CD14-positive monocyte (primary cell): Measurements from ENCODE around the gene TRIM45. TPM values are rescaled to one million over a fixed set of nuclear protein-coding genes. Genes with fewer than 3 reads are reported as not detected.

Source experiments
- DNase-seq, 3 donors: peaks; one replicate each; pipeline ENCODE4 v3.0.0-alpha.2; 2011 to 2022
- H2AFZ ChIP-seq: 2 replicates; pipeline ENCODE4 v1.6.0; 2012; ENCODE audit warnings: mild to moderate bottlenecking, low read depth, low read length, inconsistent platforms; ENCODE audit not compliant: insufficient read depth, poor library complexity, severe bottlenecking
- H3K27ac ChIP-seq, 2 donors: 1 replicate in 1 of 2; 2 replicates in 1 of 2; pipeline ENCODE4 v1.5.1; 2012 to 2013; ENCODE audit warnings: low read length in 2 of 2, control low read depth in 1 of 2, inconsistent platforms in 1 of 2, low read depth in 1 of 2, mild to moderate bottlenecking in 1 of 2
- H3K27me3 ChIP-seq, 2 donors: one replicate each; pipeline versions ENCODE4 v1.6.0 to v1.6.1; 2011 to 2013; ENCODE audit warnings: low read length in 2 of 2; ENCODE audit not compliant: control insufficient read depth in 2 of 2, insufficient read depth in 2 of 2
- H3K36me3 ChIP-seq, 2 donors: replicated peaks in 1 of 2; 1 replicate in 1 of 2; 2 replicates in 1 of 2; pipeline versions ENCODE4 v1.5.1 to v1.6.1; 2012 to 2013; ENCODE audit warnings: low read length in 2 of 2, control low read depth in 1 of 2, inconsistent platforms in 1 of 2, mild to moderate bottlenecking in 1 of 2; ENCODE audit not compliant: insufficient read depth in 2 of 2, control insufficient read depth in 1 of 2
- H3K4me1 ChIP-seq, 2 donors: 1 replicate in 1 of 2; 2 replicates in 1 of 2; pipeline versions ENCODE4 v1.5.1 to v1.6.1; 2012 to 2013; ENCODE audit warnings: low read length in 2 of 2, control low read depth in 1 of 2, inconsistent platforms in 1 of 2, mild to moderate bottlenecking in 1 of 2, moderate library complexity in 1 of 2; ENCODE audit not compliant: insufficient read depth in 2 of 2, control insufficient read depth in 1 of 2
- H3K4me2 ChIP-seq: replicated peaks from 2 replicates; pipeline ENCODE3; 2012; ENCODE audit warnings: low read length, moderate library complexity, mild to moderate bottlenecking; ENCODE audit not compliant: poor library complexity, severe bottlenecking; ENCODE audit errors: extremely low read depth
- H3K4me3 ChIP-seq, 3 experiments: fragments of 200-600 bp in 1 of 3; sonication (generic) in 1 of 3; replicated peaks in 1 of 3; 1 replicate in 2 of 3; 2 replicates in 1 of 3; pipeline ENCODE4 v1.5.1; 2011 to 2013; ENCODE audit warnings: low read length in 3 of 3, mild to moderate bottlenecking in 3 of 3, control low read depth in 2 of 3, low read depth in 2 of 3, inconsistent platforms in 1 of 3, moderate library complexity in 1 of 3
- H3K79me2 ChIP-seq: 2 replicates; pipeline ENCODE4 v1.6.0; 2012; ENCODE audit warnings: mild to moderate bottlenecking, control low read depth, inconsistent platforms, low read length, moderate library complexity; ENCODE audit not compliant: insufficient read depth
- H3K9ac ChIP-seq: 2 replicates; pipeline ENCODE4 v1.6.0; 2017; ENCODE audit warnings: low read length, mild to moderate bottlenecking; ENCODE audit not compliant: insufficient read depth, poor library complexity, severe bottlenecking
- H3K9me3 ChIP-seq, 2 donors: replicated peaks in 1 of 2; 1 replicate in 1 of 2; 2 replicates in 1 of 2; pipeline versions ENCODE4 v1.5.1 to v1.6.1; 2012 to 2013; ENCODE audit warnings: low read length in 2 of 2, control low read depth in 1 of 2; ENCODE audit not compliant: control insufficient read depth in 1 of 2, insufficient read depth in 1 of 2
- H4K20me1 ChIP-seq: 2 replicates; pipeline ENCODE4 v1.6.0; 2012; ENCODE audit warnings: mild to moderate bottlenecking, low read length, control low read depth, moderate library complexity; ENCODE audit not compliant: insufficient read depth
- H3K27ac Mint-ChIP-seq, 7 donors: one replicate each; pipeline ENCODE4 v1.8.0; 2020; ENCODE audit warnings: mild to moderate bottlenecking in 7 of 7, mixed read lengths in 7 of 7, moderate library complexity in 6 of 7, inconsistent platforms in 2 of 7
- H3K27me3 Mint-ChIP-seq, 3 donors: one replicate each; pipeline ENCODE4 v1.8.0; 2021 to 2022; ENCODE audit warnings: low read depth in 3 of 3, mild to moderate bottlenecking in 3 of 3, mixed read lengths in 3 of 3, moderate library complexity in 3 of 3, inconsistent platforms in 1 of 3
- H3K36me3 Mint-ChIP-seq, 2 donors: one replicate each; pipeline ENCODE4 v1.8.0; 2020; ENCODE audit warnings: mixed read lengths in 2 of 2, inconsistent platforms in 1 of 2, mild to moderate bottlenecking in 1 of 2
- H3K4me1 Mint-ChIP-seq: one replicate; pipeline ENCODE4 v1.8.0; 2020; ENCODE audit warnings: mild to moderate bottlenecking, mixed read lengths
- H3K4me3 Mint-ChIP-seq, 2 donors: one replicate each; pipeline ENCODE4 v1.8.0; 2020; ENCODE audit warnings: mild to moderate bottlenecking in 2 of 2, mixed read lengths in 2 of 2, moderate library complexity in 1 of 2
- H3K9me3 Mint-ChIP-seq, 7 donors: one replicate each; pipeline ENCODE4 v1.8.0; 2020 to 2022; ENCODE audit warnings: mixed read lengths in 7 of 7, mild to moderate bottlenecking in 6 of 7, moderate library complexity in 6 of 7, inconsistent platforms in 2 of 7
- WGBS: methylation state at CpG from one replicate; pipeline ENCODE4 v1.1.5; 2013; ENCODE audit warnings: missing lambda C conversion rate; ENCODE audit not compliant: insufficient coverage; 5-methylcytosine and 5-hydroxymethylcytosine counted together
- intact Hi-C, 2 donors: fragments of 100-400 bp; cut with micrococcal nuclease; formaldehyde crosslinking; loops; one replicate each; pipeline versions ENCODE4 v1.15.0 to v1.15.1; 2023
- polyA plus RNA-seq, 3 donors: library from polyadenylated mRNA; depleted of rRNA in 1 of 3; unstranded in 2 of 3; stranded (reverse) in 1 of 3; fragments of 300-500 nt in 2 of 3; fragments of >200 nt in 1 of 3; fragmentation: Illumina TruSeq in 2 of 3; gene quantifications; 1 replicate in 2 of 3; 2 replicates in 1 of 3; pipeline ENCODE4 v1.2.3, GENCODE V29; 2012 to 2021
- TF ChIP-seq, protein P1 (sequence below): fragments of 200-600 bp; IDR thresholded peaks from one replicate; pipeline ENCODE4 v1.8.0; 2022; ENCODE audit warnings: antibody characterized with exemption, mild to moderate bottlenecking

TRIM45 gene
- polyA plus RNA-seq, 3 donors, result 0.85 to 1.4 TPM; not detected in 1

GRCh38 chr1:117128323-117129079 is 7.0 kb upstream of the TRIM45 start:
- no peak overlapping the region for H3K4me2 ChIP-seq
- H3K79me2 ChIP-seq, result no peaks in the 10 kb centered on the region
- H2AFZ ChIP-seq, result no peak overlapping the region
- H3K9me3 ChIP-seq, result no peaks in the 10 kb centered on the region
- DNase-seq, result peak in 1 of 3 donors; percentile 25
- intact Hi-C loops, result loop anchor here in 1 of 2 donors (5.0 kb wide), 1 partner anchor 391 kb away; no protein-coding TSS in a partner anchor
- Mint-ChIP-seq H3K4me1 (peaks cover 4% of the 10 kb centered on the region), H3K4me3 (no peak overlapping the region), H3K9me3 (no peaks in the 10 kb centered on the region), H3K27ac (peak overlapping the region in 1 of 7 donors; percentile 23), H3K27me3 (peaks cover 0 to 7% (median 0%) of the 10 kb centered on the region in 3 donors), H3K36me3 (no peaks in the 10 kb centered on the region)
- H3K4me3 ChIP-seq, result no peak overlapping the region
- no peaks in the 10 kb centered on the region for H3K36me3 ChIP-seq
- no peak overlapping the region for H3K27ac ChIP-seq
- no peak overlapping the region for H3K9ac ChIP-seq
- no peaks in the 10 kb centered on the region for H3K4me1 ChIP-seq
- no CpG with 5 or more reads among the region's 5 CpGs for WGBS
- H4K20me1 ChIP-seq, result no peaks in the 10 kb centered on the region
- TF ChIP-seq, protein P1, sequence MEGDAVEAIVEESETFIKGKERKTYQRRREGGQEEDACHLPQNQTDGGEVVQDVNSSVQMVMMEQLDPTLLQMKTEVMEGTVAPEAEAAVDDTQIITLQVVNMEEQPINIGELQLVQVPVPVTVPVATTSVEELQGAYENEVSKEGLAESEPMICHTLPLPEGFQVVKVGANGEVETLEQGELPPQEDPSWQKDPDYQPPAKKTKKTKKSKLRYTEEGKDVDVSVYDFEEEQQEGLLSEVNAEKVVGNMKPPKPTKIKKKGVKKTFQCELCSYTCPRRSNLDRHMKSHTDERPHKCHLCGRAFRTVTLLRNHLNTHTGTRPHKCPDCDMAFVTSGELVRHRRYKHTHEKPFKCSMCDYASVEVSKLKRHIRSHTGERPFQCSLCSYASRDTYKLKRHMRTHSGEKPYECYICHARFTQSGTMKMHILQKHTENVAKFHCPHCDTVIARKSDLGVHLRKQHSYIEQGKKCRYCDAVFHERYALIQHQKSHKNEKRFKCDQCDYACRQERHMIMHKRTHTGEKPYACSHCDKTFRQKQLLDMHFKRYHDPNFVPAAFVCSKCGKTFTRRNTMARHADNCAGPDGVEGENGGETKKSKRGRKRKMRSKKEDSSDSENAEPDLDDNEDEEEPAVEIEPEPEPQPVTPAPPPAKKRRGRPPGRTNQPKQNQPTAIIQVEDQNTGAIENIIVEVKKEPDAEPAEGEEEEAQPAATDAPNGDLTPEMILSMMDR, result peak; percentile 49
- H3K27me3 ChIP-seq, result no peaks in the 10 kb centered on the region

GRCh38 chr1:117127795-117128194 is 6.2 kb upstream of the TRIM45 start:
- no peaks in the 10 kb centered on the region for H3K4me1 ChIP-seq
- H3K4me2 ChIP-seq, result no peak overlapping the region
- no peak for DNase-seq
- intact Hi-C loops, result loop anchor here in 1 of 2 donors (5.0 kb wide), 1 partner anchor 390 kb away; no protein-coding TSS in a partner anchor
- Mint-ChIP-seq H3K4me1 (peaks cover 4% of the 10 kb centered on the region), H3K27ac (no peak overlapping the region), H3K36me3 (no peaks in the 10 kb centered on the region), H3K9me3 (no peaks in the 10 kb centered on the region), H3K27me3 (peaks cover 0 to 9% (median 3%) of the 10 kb centered on the region in 3 donors), H3K4me3 (no peak overlapping the region)
- H3K79me2 ChIP-seq, result no peaks in the 10 kb centered on the region
- no peaks in the 10 kb centered on the region for H3K9me3 ChIP-seq
- no peaks in the 10 kb centered on the region for H3K27me3 ChIP-seq
- no peak overlapping the region for H3K9ac ChIP-seq
- H3K4me3 ChIP-seq, result no peak overlapping the region
- H3K36me3 ChIP-seq, result no peaks in the 10 kb centered on the region
- H2AFZ ChIP-seq, result no peak overlapping the region
- TF ChIP-seq, protein P1, result no peak
- no peak overlapping the region for H3K27ac ChIP-seq
- no peaks in the 10 kb centered on the region for H4K20me1 ChIP-seq
